ENCODE measurements around the gene CHD6.

CHD6 gene

DNA sequence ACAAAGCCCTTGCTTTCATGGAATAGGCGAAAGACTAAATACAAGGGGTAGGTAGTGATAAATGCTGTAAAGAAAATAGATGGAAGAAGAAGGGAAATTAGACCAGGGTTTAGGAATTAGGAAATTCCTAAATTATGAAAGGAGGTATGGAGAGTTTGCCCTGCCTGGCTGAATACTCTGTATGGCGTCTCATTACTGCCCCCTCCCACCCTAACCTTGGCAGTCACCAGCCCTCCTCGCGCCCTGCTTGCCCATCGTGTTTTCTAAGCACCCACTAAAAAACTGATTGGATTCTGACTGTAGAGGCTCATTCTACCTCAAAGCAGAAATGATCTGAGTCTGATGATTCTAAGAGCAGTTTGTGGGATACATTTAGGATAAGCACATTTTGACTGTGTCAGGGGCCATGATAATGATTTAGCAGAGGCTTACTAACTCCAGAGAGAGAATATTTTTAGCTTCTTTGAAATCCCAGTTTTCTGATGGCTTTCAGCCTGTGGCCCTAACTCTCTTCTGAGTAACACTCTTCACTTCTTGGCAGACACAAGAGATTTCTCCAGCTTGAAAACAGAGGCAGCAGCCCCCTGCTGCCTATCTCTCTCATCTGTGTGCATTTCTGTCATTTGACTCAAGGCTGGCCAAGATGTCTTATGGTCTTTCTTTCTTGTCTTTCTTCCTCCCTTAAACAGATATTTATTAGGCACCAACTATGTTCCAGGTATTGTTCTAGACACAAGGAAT lies 1.4 kb upstream of the CHD6 start:
- DNase-seq = peak; percentile 14

DNA sequence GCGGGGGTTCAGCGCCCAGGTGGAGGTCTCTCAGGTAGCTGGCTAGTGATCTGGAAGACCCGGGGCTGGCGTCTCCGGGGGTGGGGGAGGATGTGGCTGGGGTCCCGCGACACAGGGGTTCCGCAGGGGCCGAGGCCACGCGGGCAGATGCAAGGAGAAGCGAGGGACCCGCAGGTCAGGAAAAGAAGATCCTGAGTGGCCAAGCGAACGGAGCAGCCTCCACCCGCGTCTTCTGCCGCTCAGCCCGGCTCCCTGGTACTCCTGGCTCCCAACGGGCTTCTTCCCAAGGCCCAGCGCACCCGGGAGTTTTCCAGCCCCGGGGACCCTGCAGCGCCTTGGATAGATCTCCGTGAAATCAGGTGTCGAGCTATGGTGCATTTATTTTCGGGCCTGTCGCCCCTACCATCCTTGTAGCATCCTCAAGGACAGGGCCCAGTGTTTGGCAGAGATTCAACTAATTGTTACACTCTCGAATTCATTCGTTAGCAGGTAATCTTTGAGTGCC lies 682 bp upstream of the CHD6 start:
- DNase-seq = peak; percentile 25

DNA sequence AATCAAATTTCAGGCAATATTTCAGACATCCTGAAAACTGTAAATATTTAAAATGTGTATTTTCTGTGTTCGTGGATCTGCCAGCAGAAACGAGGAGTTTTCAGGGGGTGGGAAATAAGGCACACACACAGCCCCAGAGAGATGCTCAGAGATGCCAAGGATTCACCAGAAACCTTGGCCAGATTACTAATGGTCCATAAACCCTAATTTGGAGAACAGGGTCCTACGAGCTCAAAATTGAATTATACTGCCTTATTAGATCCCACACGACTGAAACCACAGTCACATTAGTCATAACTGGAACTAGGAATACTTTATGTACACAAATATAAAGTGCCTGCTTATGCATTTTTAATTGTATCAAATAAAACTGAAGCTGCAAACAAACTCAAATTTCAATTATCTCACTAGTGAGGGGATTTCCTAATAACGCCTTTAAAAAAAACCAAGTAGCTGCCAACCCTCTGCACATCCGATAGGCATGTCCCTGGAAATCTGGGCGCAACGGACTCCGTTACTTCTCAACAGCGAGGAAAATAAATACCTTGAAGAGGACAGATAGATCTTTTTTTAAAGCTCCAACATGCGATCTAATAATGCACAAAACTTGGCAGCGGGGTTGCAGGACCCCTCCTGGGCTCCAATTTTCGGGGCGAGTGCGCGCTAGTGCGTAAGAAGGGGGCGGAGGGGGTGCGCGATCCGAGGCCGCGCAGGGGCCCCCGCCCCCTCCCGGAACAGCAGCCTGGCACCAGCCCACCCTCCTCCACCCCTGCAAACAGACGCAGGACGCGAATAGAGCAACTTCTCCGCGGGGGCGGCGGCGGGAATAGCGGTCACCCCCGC lies 897 bp downstream of the CHD6 start:
- DNase-seq = peak; percentile 1

DNA sequence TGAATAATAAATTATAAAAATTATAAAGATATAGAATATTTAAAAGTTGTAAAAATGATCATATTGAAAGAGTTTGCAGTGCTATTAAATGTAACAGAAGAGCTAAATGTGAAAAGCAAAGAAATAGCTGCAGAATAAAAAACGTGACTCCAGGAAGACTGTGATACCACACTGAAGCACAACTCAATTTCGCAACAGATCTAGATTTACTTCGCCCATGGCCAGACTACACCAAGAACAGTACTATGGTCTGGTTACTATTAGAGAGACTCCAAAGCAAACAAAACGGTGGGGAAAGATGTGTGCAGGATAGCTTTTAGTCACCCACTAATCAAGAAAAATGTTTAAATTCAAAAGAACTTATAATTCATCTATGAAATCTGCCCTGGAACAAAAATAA lies 1.9 kb downstream of the CHD6 start:
- DNase-seq = no peak

DNA sequence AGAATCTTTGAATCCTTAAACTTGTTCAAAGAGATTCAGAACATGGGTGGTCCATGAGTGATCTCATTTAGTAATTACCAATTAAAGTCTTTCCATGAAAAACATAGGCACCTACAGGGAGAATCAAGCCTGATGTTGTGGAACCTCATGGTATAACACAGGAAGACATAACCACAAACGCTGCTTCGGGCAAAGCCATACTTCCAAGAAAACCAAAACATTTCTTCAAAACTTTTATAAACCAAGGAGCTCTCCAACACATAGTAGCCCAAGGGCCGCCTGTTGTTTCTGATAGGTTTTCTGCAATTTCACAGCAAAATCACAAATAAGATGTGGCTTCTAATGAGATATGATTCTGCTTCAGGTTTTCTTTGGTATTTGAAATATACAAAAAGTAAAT lies 2.5 kb downstream of the CHD6 start:
- no peak for DNase-seq

DNA sequence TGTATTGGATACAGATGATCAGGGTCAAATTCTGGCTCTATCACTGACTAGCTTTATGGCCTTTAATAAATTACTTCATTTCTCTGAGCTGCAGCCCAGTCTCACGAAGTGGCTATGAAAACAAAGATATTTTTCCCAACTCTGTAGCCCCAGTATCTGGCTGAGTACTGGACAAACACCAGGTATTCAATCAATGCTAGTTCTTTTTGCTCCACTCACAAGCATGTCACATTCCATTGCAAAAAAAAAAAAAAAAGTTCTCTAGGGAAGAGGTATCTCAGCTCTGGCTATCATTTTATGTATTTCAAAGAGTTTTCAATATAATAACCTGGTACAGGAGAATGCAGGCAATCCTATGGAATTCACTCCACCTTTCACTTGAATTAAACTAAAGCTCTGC lies 3.1 kb downstream of the CHD6 start:
- no peak for DNase-seq

DNA sequence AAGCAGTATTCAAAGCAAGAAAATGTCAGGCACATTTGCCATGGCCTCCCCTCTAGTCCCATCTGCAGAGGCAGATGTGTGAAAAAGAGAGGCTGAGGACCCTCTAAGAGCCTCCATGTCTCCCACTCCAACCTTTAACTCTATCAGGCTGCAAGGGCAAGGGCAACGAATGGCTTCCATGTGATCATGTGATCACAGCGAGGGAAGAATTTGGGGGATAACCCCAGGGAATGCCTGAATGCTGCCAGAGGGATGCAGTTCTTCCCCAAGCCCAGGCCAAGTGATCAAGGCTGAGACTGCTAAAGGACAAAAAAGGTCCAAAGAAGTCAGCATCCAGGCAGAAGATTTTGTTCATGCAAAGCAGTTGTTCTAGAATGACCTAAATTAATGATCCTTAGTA lies 4.9 kb downstream of the CHD6 start:
- no peak for DNase-seq

DNA sequence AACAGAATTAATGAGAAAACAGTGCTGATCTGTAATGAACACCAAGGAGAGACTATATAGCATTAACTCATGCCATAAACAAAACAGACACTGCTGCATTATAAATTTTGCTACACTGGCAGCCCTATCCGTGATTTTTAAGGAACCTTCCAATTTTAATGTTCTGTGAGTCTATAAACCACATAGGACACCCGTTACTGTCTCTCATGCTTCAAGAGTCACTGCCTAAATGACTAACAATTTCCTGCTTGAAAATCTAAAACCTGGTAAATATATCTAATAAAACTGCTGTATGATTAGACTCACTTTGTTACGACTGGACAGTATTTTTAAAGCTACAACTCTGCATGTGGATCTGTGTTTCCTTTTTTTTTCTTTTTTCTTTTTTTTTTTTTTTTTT lies 8.7 kb downstream of the CHD6 start:
- no peak for DNase-seq

DNA sequence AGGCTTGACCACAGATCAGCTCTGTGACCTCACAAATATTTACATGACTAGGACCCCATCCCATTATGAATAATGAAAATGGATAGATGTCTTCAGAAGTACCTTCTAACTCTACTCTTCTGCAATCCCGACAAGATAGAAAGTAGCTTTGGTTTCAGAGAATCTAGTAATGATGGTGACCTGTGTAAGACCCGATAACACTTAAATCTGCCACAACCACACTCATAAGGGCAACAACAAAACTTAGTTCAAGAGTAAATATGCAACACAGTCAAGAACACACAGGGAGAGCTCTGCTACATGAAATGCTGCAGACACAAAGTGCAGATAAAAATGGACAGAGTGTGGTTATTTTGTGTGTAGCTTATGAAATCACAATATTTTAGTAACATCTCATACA lies 9.6 kb downstream of the CHD6 start:
- no peak for DNase-seq

DNA sequence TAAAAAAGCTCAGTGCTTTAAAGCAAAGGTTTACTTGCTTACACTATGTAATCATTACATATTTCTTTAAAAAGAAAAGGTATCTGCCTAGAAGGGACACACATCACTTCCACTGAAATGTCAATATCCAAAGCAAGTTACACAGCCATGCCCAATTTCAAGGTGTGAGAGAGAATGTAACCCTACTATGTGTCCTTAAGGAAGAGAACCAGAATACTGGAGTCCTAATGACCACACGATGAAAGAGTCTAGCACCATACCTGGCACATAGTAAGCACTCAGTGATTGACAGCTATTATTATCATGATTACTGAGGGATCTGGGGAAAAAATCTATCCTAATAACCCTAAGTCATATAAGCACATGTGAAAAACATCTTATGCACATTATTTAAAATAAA lies 10.4 kb downstream of the CHD6 start:
- DNase-seq = no peak

DNA sequence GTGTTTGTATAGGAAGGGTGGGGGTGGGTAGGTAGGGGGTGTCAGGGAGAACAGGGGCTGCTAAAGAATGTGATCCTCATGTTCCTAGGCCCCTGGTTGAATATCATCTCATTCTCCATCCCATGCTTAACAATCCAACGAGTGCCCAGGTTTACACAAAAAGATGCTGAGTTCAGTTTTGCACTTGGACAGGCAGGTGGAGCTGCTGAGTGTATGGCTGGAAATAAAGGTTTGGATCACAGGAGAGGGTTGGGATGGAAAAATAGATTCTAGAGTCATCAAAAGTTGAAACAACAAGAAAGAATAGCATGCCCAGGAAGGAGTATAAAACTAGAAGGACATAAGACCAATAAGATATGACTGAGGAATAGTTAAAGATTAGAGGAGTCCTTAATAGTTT lies 14.2 kb downstream of the CHD6 start:
- DNase-seq = no peak

DNA sequence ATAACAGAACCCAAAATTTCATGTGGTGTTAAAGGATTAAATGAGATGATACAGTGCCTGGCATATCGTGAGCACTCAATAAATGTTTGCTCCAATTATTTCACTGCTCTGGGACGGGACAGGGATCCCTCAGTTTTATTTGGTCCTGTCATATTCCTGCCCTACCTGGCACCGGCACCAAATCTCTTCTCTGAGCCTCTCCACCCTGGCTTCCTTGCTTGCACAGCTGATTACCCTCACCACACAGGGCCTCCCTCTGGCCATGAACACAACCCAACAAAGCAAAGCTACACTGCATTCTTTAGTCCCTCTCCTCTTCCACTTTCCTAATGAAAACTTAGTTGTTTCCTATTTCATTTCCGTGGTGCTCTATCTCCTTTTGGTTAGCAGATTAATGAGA lies 16.4 kb downstream of the CHD6 start:
- no peak for DNase-seq

DNA sequence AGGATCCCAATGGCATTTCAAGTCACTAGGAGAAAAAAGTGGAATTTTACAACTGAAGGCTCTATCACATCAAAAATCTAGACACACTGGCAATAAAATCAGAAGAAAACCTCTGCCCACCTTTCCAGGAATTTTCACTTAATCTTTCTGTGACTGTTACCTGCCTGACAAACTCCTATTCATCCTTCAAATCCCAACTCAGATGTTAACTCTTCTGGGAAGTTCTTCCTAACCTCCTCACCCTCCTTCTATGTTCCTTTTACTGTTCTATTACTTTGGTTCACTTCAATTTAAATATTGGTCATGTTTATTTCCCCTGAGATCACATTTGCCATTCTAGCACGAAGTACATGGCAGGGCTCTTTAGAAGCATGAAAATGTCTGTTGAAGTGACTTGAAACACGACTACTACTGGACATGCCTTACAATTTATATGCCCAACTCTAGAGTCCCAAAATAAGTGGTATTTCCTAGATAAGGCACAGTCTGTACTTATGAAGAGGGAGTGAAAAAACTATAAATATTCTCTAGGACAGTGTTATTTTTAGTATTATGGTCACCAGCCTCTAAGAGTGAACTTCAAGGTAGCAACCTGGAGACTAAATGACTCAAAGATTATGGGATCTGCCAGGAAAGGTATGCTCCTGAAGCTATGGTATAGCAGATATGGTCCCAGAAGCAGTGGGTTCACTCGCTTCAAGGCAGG lies 17.1 kb downstream of the CHD6 start:
- no peak for DNase-seq

DNA sequence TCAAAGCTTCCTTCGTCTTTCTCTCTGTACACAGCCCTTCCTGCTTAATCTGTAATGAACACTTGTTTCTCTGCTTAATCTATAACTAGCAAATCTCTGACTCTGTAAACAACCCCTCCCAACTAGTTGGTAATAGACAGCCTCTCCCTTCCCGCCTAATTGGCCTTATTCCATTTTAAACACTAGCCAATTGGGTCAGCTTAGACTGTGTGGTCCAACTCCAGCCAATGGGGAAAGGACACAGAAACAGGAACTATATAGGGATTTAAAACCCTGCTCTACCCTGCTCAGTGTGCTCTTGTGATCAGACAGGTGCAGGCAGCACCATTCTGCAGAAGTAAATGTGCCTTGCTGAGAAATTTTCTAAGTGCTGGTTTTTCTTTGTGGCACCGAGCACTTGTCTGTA lies 18.5 kb downstream of the CHD6 start:
- no peak for DNase-seq

DNA sequence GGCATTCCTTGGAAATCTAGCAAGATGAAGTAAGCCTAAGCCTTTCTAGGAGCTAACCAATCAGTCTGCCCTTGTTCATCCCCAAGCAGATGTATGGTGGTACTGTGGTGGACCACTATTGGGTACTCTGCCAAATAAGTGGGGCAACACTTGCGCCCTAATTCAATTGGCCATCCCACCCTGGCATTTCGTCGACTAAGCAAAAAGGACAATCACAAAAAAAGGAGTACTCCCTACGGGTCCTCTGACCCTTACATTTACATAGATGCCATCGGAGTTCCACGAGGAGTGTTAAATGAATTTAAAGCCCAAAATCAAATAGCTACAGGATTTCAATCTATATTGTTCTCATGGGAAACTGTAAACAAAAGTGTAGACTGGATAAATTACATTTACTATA lies 19.5 kb downstream of the CHD6 start:
- DNase-seq = no peak

DNA sequence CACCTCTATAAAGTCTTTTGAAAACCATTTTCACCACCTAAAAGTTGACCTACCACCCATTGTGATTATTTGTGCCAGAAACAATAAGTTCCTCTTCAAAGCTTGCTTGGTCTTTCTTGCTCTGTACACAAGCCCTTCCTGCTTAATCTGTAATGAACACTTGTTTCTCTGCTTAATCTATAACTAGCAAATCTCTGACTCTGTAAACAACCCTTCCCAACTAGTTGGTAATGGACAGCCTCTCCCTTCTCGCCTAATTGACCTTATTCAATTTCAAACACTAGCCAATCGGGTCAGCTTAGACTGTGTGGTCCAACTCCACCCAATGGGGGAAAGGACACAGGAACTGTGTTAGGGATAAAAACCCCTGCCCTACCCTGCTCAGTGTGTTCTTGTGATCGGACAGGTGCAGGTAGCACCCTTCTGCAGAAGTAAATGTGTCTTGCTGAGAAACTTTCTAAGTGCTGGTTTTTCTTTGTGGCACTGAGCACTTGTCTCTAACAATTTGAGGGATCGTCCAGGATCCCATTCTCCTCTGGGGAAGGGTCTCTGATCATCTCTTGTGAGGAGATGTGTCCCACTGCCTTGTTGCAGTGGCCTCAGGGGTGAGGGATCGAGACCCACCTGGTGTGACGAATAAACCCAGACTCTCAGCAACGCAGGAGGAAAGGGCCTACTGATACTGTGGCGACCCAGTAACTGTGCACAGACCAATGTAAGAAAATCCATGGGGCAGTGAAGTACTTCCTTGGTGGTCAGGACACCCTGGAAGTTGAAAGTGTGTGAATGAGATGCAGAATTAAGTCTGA lies 23.5 kb downstream of the CHD6 start:
- DNase-seq = no peak

DNA sequence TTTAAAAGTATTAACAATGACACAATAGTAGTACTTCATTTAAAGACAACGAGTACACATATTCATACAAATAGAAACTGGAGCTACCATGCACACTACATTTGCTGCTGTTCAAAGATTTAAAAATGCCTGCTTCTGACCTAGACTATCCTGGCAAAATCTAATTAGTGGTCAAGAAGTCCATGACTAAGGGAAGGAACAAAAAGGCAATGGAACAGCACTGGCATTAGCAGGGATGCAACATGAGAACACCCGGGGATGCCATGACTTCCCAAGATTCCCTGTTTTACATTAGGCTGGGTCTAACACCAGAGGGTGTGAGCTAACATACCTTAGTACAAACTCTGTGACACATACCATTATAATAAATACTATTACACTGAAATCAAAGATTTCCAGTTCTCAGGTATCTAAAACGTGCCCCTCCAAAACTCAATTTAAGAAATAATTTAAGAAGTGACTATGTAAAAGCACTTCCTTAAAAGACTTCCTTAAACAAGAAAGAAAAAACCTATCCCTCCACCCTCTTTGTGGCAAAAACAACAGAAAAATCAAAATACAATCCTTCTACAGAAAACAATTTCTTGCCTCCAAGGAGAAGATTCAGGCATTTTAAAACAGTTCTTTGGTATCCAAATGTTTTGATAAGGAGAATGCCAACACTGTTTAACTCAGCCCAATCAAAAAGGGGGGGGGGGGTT lies 25.5 kb downstream of the CHD6 start:
- no peak for DNase-seq

DNA sequence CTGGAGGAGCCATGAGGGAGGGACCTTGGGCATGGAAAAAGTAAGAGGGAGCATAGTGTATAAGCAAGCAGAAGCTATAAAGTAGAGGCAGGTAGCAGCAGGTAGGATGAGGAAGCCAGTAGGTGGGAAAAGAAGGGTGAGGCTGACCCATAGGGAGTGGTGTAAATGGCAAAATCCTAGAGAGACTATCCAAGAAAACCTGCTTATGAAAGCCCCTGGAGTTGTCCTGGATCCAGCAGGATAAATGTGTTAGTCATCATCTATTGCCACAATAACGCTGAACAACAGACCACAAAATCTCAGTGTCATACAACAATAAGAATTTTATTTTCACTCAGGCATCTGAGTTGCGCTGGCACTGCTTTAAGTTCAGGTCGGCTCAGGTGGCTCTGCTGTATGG lies 30.2 kb downstream of the CHD6 start:
- DNase-seq = no peak

DNA sequence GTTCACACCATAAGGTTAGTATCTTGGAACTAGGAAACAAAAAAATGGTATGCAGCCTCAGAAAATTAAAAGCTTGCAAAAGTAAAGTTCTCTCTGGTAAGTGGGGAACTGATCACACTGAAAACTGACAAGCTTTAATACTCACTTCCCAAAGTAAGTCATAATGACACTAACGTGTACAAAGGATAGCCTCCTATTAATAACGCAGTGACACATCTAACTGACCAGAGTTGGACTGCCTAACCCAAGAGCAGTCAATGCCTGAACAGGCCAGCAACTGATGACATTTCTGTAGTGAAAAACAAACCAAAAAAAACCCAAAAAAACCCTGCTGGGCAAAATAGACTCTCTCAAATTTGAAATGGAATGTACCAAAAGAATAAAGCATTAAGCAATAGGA lies 30.7 kb downstream of the CHD6 start:
- DNase-seq = no peak

DNA sequence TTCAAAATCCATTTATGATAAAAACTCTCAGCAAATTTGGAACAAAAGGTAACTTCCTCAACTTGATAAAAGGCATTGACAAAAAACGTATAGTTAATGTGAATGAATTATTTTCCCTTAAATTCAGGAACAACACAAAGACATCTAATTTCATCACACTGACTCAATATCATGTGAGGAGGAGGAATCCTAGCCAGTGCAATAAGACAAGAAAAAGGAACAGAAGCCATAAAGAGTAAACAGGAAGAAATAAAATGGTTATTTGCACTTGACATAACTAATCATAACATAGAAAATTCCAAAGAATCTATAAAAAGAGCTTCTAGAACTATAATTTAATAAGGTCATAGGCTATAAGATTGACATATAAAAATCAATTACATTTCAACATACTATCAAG lies 31.4 kb downstream of the CHD6 start:
- DNase-seq = no peak

DNA sequence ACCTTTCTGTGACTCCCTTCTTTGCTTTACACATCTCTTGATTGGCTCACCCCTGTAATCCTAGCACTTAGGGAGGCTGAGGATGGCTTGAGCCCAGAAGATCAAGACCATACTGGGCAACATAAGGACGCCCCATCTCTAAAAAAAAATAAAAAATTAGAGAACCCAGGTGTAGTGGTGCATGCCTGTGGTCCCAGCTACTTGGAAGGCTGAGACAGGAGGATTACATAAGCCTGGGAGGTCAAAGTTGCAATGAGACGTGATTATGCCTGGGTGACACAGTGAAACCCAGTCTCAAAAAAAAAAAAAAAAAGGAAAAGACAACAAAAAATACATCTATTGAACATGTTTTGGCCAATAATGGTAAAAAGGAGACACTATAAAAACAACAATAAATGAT lies 37.8 kb downstream of the CHD6 start:
- no peak for DNase-seq

Data from DMS79 treated with DMSO at 0.1 percent for 48 hours (cell line).